ENCODE results near the gene E2F3.
A peak's percentile ranks its signal among the peaks of the same experiment; 100 is the strongest.

The E2F3 gene

GRCh38 chr6:20402342-20403069, 827 bp downstream of the E2F3 start:
- peak; percentile 29 to 33 for DNase-seq

- peak; percentile 88 to 94 for DNase-seq
Measured at GRCh38 chr6:20403070-20403765, 1.5 kb downstream of the E2F3 start.

GRCh38 chr6:20403766-20404640, 2.3 kb downstream of the E2F3 start:
- DNase-seq = peak; percentile 83 to 89

GRCh38 chr6:20404641-20405032, 3.0 kb downstream of the E2F3 start:
- DNase-seq = peak; percentile 72 to 73

- DNase-seq = no peak
Measured at GRCh38 chr6:20408851-20409250, 7.2 kb downstream of the E2F3 start.

GRCh38 chr6:20409427-20409971, 7.8 kb downstream of the E2F3 start:
- DNase-seq = no peak

- DNase-seq = no peak
Measured at GRCh38 chr6:20411544-20411943, 9.9 kb downstream of the E2F3 start.

- no peak for DNase-seq
Measured at GRCh38 chr6:20411953-20412681, 10.4 kb downstream of the E2F3 start.

GRCh38 chr6:20412682-20413073, 11.0 kb downstream of the E2F3 start:
- no peak for DNase-seq

- DNase-seq = no peak
Measured at GRCh38 chr6:20413826-20414225, 12.1 kb downstream of the E2F3 start.

- no peak for DNase-seq
Measured at GRCh38 chr6:20414711-20415110, 13.0 kb downstream of the E2F3 start.

- DNase-seq = no peak
Measured at GRCh38 chr6:20415304-20415703, 13.6 kb downstream of the E2F3 start.

- no peak for DNase-seq
Measured at GRCh38 chr6:20415712-20416454, 14.2 kb downstream of the E2F3 start.

GRCh38 chr6:20416567-20417345, 15.1 kb downstream of the E2F3 start:
- no peak for DNase-seq

- no peak for DNase-seq
Measured at GRCh38 chr6:20417819-20418218, 16.1 kb downstream of the E2F3 start.

- no peak for DNase-seq
Measured at GRCh38 chr6:20426177-20427082, 24.8 kb downstream of the E2F3 start.

GRCh38 chr6:20427856-20428255, 26.2 kb downstream of the E2F3 start:
- DNase-seq = no peak

- DNase-seq = no peak
Measured at GRCh38 chr6:20432692-20433091, 31.0 kb downstream of the E2F3 start.

- DNase-seq = no peak
Measured at GRCh38 chr6:20433321-20433720, 31.6 kb downstream of the E2F3 start.

- DNase-seq = no peak
Measured at GRCh38 chr6:20433929-20434328, 32.2 kb downstream of the E2F3 start.

All from activated CD4-positive, alpha-beta T cell treated with anti-CD3 and anti-CD28 coated beads for 4 hours (primary cell).